CD4-positive, CD25-positive, alpha-beta regulatory T cell (primary cell): ENCODE measurements around the gene PMPCB. TPM values are rescaled to one million over a fixed set of nuclear protein-coding genes. Genes with fewer than 3 reads are reported as not detected.

Experiments used
- ATAC-seq, 2 donors: fragments of 150-1000 bp; cut with Tn5 transposase; one replicate each; pipeline ENCODE4 v1.10.0; 2021; ENCODE audit warnings: low read depth in 2 of 2, moderate number of reproducible peaks in 2 of 2, moderate library complexity in 1 of 2
- DNase-seq, 3 donors: peaks; one replicate each; pipeline versions ENCODE4 v3.0.0 to v3.0.0-alpha.2; 2012 to 2022; ENCODE audit warnings: mixed read lengths in 1 of 3
- H3K27ac ChIP-seq: one replicate; pipeline ENCODE4 v1.7.0; 2013; ENCODE audit warnings: mild to moderate bottlenecking, low read length; ENCODE audit not compliant: insufficient read depth, poor library complexity, severe bottlenecking
- H3K27me3 ChIP-seq: one replicate; pipeline ENCODE4 v1.7.0; 2013; ENCODE audit warnings: low read length; ENCODE audit not compliant: control insufficient read depth, insufficient read depth
- H3K36me3 ChIP-seq: one replicate; pipeline ENCODE4 v1.7.0; 2013; ENCODE audit warnings: mild to moderate bottlenecking, low read length, moderate library complexity; ENCODE audit not compliant: control insufficient read depth, insufficient read depth
- H3K4me1 ChIP-seq: 2 replicates; pipeline ENCODE4 v1.7.0; 2013; ENCODE audit warnings: mild to moderate bottlenecking, low read length; ENCODE audit not compliant: insufficient read depth, control insufficient read depth, poor library complexity, severe bottlenecking
- H3K4me3 ChIP-seq: one replicate; pipeline ENCODE4 v1.7.0; 2013; ENCODE audit warnings: low read depth, mild to moderate bottlenecking, low read length, moderate library complexity
- H3K9me3 ChIP-seq, 2 experiments: 1 replicate in 1 of 2; 2 replicates in 1 of 2; pipeline ENCODE4 v1.7.0; 2013; ENCODE audit warnings: low read length in 2 of 2, mild to moderate bottlenecking in 1 of 2, moderate library complexity in 1 of 2; ENCODE audit not compliant: control insufficient read depth in 2 of 2
- H3K27ac Mint-ChIP-seq, 3 donors: one replicate each; pipeline ENCODE4 v1.8.0; 2020 to 2022; ENCODE audit warnings: mild to moderate bottlenecking in 3 of 3, mixed read lengths in 3 of 3, moderate library complexity in 2 of 3
- H3K27me3 Mint-ChIP-seq: one replicate; pipeline ENCODE4 v1.8.0; 2022; ENCODE audit warnings: mild to moderate bottlenecking, mixed read lengths
- H3K36me3 Mint-ChIP-seq: one replicate; pipeline ENCODE4 v1.8.0; 2020; ENCODE audit warnings: mixed read lengths
- H3K4me1 Mint-ChIP-seq, 4 donors: one replicate each; pipeline ENCODE4 v1.8.0; 2020 to 2022; ENCODE audit warnings: mixed read lengths in 4 of 4, mild to moderate bottlenecking in 1 of 4
- H3K4me3 Mint-ChIP-seq, 4 donors: one replicate each; pipeline ENCODE4 v1.8.0; 2020 to 2022; ENCODE audit warnings: mild to moderate bottlenecking in 4 of 4, mixed read lengths in 4 of 4, moderate library complexity in 3 of 4
- H3K9me3 Mint-ChIP-seq, 7 donors: one replicate each; pipeline ENCODE4 v1.8.0; 2020 to 2022; ENCODE audit warnings: mixed read lengths in 7 of 7, mild to moderate bottlenecking in 3 of 7, moderate library complexity in 2 of 7
- polyA plus RNA-seq, 4 donors: library from polyadenylated mRNA; unstranded; fragments of 300-500 nt; fragmentation: Illumina TruSeq; gene quantifications; one replicate each; pipeline ENCODE4 v1.2.3, GENCODE V29; 2021
- total RNA-seq: library from RNA; stranded (reverse); gene quantifications from one replicate; pipeline ENCODE4 v1.2.3, GENCODE V29; 2022

The PMPCB gene
- total and polyA plus RNA-seq, 5 donors from 2014 or later: 85.5 to 89.7 (median 87.4) TPM

GRCh38 chr7:103338864-103339263 is 41.6 kb downstream of the PMPCB start:
- Mint-ChIP-seq H3K4me1 (peaks cover 10 to 45% (median 38%) of the 10 kb centered on the region in 4 donors), H3K9me3 (no peaks in the 10 kb centered on the region), H3K27me3 (no peaks in the 10 kb centered on the region), H3K27ac (peak overlapping the region in 2 of 3 donors; percentile 26 to 43), H3K36me3 (peaks cover 42% of the 10 kb centered on the region), H3K4me3 (no peak overlapping the region)
- no peak overlapping the region for H3K4me3 ChIP-seq
- H3K27ac ChIP-seq: no peak overlapping the region
- DNase-seq (no peak), ATAC-seq (no peak)
- H3K4me1 ChIP-seq: peaks cover 19% of the 10 kb centered on the region
- no peaks in the 10 kb centered on the region for H3K27me3 ChIP-seq
- H3K36me3 ChIP-seq: peaks cover 58% of the 10 kb centered on the region
- no peaks in the 10 kb centered on the region for H3K9me3 ChIP-seq

DNA sequence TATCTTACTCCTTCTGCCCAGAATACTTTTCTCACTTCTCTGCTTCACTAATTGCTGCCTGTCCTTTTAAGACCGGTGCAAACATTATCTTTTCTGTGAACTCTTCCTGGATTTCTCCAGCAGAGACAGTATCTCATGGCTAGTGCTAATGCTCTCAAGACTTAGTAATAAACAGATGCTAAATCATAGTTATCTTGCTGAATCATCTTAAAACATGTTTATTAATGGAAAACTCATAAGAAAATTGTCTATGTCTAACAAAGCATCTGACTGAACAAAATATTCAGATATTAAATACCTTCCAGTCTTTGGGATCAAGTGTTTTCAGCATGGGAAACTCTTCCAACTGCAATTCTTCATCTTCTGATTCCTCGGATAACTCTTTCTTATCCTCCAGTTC is 44.2 kb downstream of the PMPCB start:
- ATAC-seq (no peak), DNase-seq (no peak)
- H3K4me3 Mint-ChIP-seq: peak overlapping the region in 2 of 4 donors; percentile 76 to 79
- Histone ChIP-seq H3K9me3 (no peaks in the 10 kb centered on the region), H3K4me1 (peaks cover 22% of the 10 kb centered on the region), H3K36me3 (peaks cover 39% of the 10 kb centered on the region), H3K4me3 (peak overlapping the region; percentile 1), H3K27me3 (no peaks in the 10 kb centered on the region), H3K27ac (no peak overlapping the region)
- H3K4me1 Mint-ChIP-seq: peaks cover 16 to 64% (median 52%) of the 10 kb centered on the region in 4 donors
- no peaks in the 10 kb centered on the region for H3K9me3 Mint-ChIP-seq
- peaks cover 42% of the 10 kb centered on the region for H3K36me3 Mint-ChIP-seq
- peaks cover 4% of the 10 kb centered on the region for H3K27me3 Mint-ChIP-seq
- H3K27ac Mint-ChIP-seq: peak overlapping the region in 2 of 3 donors; percentile 47 to 52

GRCh38 chr7:103343332-103343731 is 46.1 kb downstream of the PMPCB start:
- peaks cover 17 to 76% (median 56%) of the 10 kb centered on the region in 4 donors for H3K4me1 Mint-ChIP-seq
- peak overlapping the region in 2 of 3 donors; percentile 98 to 99 for H3K27ac Mint-ChIP-seq
- peaks cover 35% of the 10 kb centered on the region for H3K4me1 ChIP-seq
- DNase-seq (no peak), ATAC-seq (no peak)
- peaks cover 4% of the 10 kb centered on the region for H3K27me3 Mint-ChIP-seq
- H3K4me3 Mint-ChIP-seq: peak overlapping the region; percentile 93 to 100 (median 98)
- no peaks in the 10 kb centered on the region for H3K27me3 ChIP-seq
- H3K36me3 Mint-ChIP-seq: peaks cover 28% of the 10 kb centered on the region
- H3K9me3 Mint-ChIP-seq: no peaks in the 10 kb centered on the region
- peak overlapping the region; percentile 82 for H3K27ac ChIP-seq
- H3K4me3 ChIP-seq: peak overlapping the region; percentile 86
- peaks cover 23% of the 10 kb centered on the region for H3K36me3 ChIP-seq
- H3K9me3 ChIP-seq: no peaks in the 10 kb centered on the region

- DNase-seq (peak; percentile 20 to 59 (median 24)), ATAC-seq (peak; percentile 9 to 10)
- H3K4me1 ChIP-seq: peaks cover 40% of the 10 kb centered on the region
- no peaks in the 10 kb centered on the region for H3K27me3 ChIP-seq
- peaks cover 28% of the 10 kb centered on the region for H3K36me3 Mint-ChIP-seq
- H3K4me3 Mint-ChIP-seq: peak overlapping the region; percentile 93 to 100 (median 98)
- peaks cover 22 to 81% (median 60%) of the 10 kb centered on the region in 4 donors for H3K4me1 Mint-ChIP-seq
- no peaks in the 10 kb centered on the region for H3K9me3 ChIP-seq
- peak overlapping the region; percentile 98 to 99 (median 98) for H3K27ac Mint-ChIP-seq
- H3K27me3 Mint-ChIP-seq: peaks cover 4% of the 10 kb centered on the region
- H3K9me3 Mint-ChIP-seq: no peaks in the 10 kb centered on the region
- peak overlapping the region; percentile 82 for H3K27ac ChIP-seq
- H3K36me3 ChIP-seq: peaks cover 21% of the 10 kb centered on the region
- H3K4me3 ChIP-seq: peak overlapping the region; percentile 86
Observed at GRCh38 chr7:103343758-103344452, 46.7 kb downstream of the PMPCB start.

- peaks cover 47% of the 10 kb centered on the region for H3K4me1 ChIP-seq
- H3K27ac ChIP-seq: peak within 1 kb of the TSS; percentile 82
- H3K4me3 ChIP-seq: peak within 1 kb of the TSS; percentile 86
- Mint-ChIP-seq H3K4me3 (peak within 1 kb of the TSS; percentile 93 to 100 (median 98)), H3K4me1 (peaks cover 27 to 81% (median 60%) of the 10 kb centered on the region in 4 donors), H3K9me3 (no peaks in the 10 kb centered on the region), H3K27ac (peak within 1 kb of the TSS; percentile 98 to 99 (median 98)), H3K27me3 (peaks cover 4% of the 10 kb centered on the region), H3K36me3 (peaks cover 21% of the 10 kb centered on the region)
- H3K27me3 ChIP-seq: no peaks in the 10 kb centered on the region
- ATAC-seq (peak; percentile 92 to 94), DNase-seq (peak; percentile 83 to 96 (median 87))
- no peaks in the 10 kb centered on the region for H3K9me3 ChIP-seq
- peaks cover 20% of the 10 kb centered on the region for H3K36me3 ChIP-seq
Observed at GRCh38 chr7:103344453-103345149, 47.4 kb downstream of the PMPCB start, which contains the start of gene DNAJC2. Gene DNAJC2, minus strand, starts transcription at chr7:103344767. Its CDS starts 145 bp downstream, at chr7:103344622.

- Mint-ChIP-seq H3K4me1 (peaks cover 25 to 82% (median 59%) of the 10 kb centered on the region in 4 donors), H3K27ac (peak overlapping the region in 1 of 3 donors; percentile 98), H3K9me3 (no peaks in the 10 kb centered on the region), H3K4me3 (peak overlapping the region in 1 of 4 donors; percentile 93), H3K36me3 (peaks cover 7% of the 10 kb centered on the region), H3K27me3 (peaks cover 4% of the 10 kb centered on the region)
- ATAC-seq (no peak), DNase-seq (no peak)
- H3K4me1 ChIP-seq: peaks cover 58% of the 10 kb centered on the region
- H3K27ac ChIP-seq: no peak overlapping the region
- no peaks in the 10 kb centered on the region for H3K27me3 ChIP-seq
- H3K9me3 ChIP-seq: no peaks in the 10 kb centered on the region
- peak overlapping the region; percentile 97 for H3K4me3 ChIP-seq
- H3K36me3 ChIP-seq: peaks cover 8% of the 10 kb centered on the region
Observed at GRCh38 chr7:103346396-103346795, 49.2 kb downstream of the PMPCB start.

GRCh38 chr7:103347507-103348267 is 50.5 kb downstream of the PMPCB start, which contains the start of gene PSMC2:
Gene PSMC2, plus strand, starts transcription at chr7:103347643. Its CDS starts 69 bp downstream, at chr7:103347712.
- Histone ChIP-seq H3K9me3 (no peaks in the 10 kb centered on the region), H3K36me3 (peaks cover 13% of the 10 kb centered on the region), H3K4me3 (peak within 1 kb of the TSS; percentile 97), H3K27ac (peak within 1 kb of the TSS; percentile 90), H3K4me1 (peaks cover 64% of the 10 kb centered on the region), H3K27me3 (no peaks in the 10 kb centered on the region)
- H3K27me3 Mint-ChIP-seq: peaks cover 4% of the 10 kb centered on the region
- H3K27ac Mint-ChIP-seq: peak within 1 kb of the TSS; percentile 97 to 98 (median 98)
- peak; percentile 62 to 66 for ATAC-seq
- H3K36me3 Mint-ChIP-seq: peaks cover 12% of the 10 kb centered on the region
- H3K4me3 Mint-ChIP-seq: peak within 1 kb of the TSS; percentile 93 to 100 (median 100)
- DNase-seq: peak; percentile 79 to 95 (median 86)
- H3K4me1 Mint-ChIP-seq: peaks cover 29 to 86% (median 61%) of the 10 kb centered on the region in 4 donors
- H3K9me3 Mint-ChIP-seq: no peaks in the 10 kb centered on the region
